Measurements from ENCODE around the gene MLXIPL.
"Not testable (repeated sequence)": the region's sequence is repeated elsewhere in the genome, so short reads cannot be mapped to it uniquely, and the experiment has no call there.

The MLXIPL gene

GRCh38 chr7:73644688-73645286, 20.5 kb upstream of the MLXIPL start:
- no peak for DNase-seq

DNA sequence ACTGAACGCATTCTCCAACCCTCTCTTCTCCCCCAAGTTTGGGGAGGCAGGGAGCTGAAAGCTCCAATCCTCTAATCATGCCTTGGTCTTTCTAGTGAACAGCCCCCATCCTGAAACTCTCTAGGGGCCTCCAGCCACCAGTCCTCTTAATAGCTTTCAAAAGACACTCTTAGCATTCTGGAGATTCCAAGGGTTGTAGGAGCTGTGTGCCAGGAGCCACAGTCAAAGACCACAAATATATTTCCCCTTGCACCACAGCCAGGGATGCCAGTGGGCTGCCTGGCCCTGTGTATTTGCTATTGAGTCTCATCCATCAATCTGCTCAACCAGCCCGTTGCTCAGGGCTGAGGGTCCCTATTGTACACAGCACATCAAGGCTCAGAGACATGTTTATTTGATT, 18.5 kb upstream of the MLXIPL start:
- DNase-seq: no peak

DNA sequence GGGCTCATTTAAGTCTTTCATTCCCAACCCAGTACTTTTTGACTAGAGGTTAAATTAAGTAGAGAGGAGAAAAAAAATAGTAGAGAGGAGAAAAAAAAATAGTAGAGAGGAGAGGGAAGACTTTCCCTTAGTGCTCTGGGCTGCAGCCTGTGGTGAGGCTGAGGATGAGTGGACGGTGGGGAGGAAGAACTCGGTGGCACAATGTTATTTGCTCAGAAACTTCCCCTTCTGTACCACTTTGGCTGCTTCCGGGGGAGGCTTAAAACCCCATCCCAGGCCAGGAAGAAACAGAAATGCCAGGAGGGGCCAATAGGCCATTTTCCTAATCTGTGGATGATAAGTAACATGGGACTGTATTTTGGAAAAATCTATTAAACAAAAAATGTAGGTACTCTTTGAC, 14.6 kb upstream of the MLXIPL start:
- no peak for DNase-seq

GRCh38 chr7:73635428-73636200, 11.3 kb upstream of the MLXIPL start:
- no peak for DNase-seq

GRCh38 chr7:73633844-73634243, 9.5 kb upstream of the MLXIPL start:
- DNase-seq: no peak

GRCh38 chr7:73633323-73633722, 9.0 kb upstream of the MLXIPL start:
- no peak for DNase-seq

- DNase-seq: no peak
Observed at GRCh38 chr7:73631558-73631957, 7.2 kb upstream of the MLXIPL start.

DNA sequence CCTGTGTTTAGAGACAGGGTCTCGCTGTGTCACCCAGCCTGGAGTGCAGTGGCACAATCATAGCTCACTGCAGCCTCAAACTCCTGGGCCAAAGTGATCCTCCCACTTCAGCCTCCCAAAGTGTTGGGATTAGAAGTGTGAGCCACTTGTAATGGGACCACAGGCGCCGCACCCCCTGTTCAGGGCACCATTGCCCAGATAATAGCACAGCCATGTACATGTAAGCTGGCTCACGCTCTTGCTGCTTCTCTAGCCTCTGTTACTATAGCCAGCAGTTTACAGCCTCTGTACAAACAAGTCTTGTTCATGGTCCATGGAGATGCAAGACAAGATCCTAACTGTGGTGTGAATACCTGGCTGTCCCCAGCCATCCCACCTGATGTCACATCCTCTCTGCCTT, 4.2 kb upstream of the MLXIPL start:
- DNase-seq: no peak

GRCh38 chr7:73626814-73627213, 2.5 kb upstream of the MLXIPL start:
- no peak for DNase-seq

DNA sequence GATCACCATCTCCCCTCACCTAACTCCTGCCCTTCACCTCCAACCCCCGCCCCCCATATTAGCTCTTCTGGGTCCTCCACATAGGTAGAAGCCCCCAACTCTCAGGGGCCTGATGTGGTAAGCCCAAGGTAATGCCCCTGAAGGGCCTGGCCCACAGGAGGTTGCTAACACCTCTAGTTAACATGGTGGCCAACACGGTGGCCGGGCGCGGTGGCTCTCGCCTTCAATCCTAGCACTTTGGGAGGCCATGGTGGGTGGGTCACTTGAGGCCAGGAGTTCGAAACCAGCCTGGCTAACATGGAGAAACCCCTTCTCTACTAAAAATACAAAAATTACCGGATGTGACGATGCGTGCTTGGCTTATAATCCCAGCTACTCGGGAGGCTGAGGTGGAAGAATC, 954 bp upstream of the MLXIPL start:
- no peak for DNase-seq

DNA sequence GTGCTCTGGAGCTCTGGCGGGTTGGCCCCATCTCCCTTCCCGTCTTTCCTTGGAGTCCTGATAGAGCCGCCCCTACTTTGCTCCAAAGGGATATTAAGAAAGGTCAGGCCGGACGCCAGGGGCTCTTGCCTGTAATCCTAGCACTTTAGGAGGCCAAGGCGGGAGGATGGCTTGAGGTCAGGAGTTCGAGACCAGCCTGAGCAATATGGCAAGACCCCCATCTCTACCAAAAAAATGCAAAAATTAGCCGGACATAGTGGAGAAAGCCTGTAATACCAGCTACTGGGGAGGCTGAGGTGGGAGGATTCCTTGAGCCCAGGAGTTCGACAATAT, 313 bp upstream of the MLXIPL start:
- DNase-seq: no peak

DNA sequence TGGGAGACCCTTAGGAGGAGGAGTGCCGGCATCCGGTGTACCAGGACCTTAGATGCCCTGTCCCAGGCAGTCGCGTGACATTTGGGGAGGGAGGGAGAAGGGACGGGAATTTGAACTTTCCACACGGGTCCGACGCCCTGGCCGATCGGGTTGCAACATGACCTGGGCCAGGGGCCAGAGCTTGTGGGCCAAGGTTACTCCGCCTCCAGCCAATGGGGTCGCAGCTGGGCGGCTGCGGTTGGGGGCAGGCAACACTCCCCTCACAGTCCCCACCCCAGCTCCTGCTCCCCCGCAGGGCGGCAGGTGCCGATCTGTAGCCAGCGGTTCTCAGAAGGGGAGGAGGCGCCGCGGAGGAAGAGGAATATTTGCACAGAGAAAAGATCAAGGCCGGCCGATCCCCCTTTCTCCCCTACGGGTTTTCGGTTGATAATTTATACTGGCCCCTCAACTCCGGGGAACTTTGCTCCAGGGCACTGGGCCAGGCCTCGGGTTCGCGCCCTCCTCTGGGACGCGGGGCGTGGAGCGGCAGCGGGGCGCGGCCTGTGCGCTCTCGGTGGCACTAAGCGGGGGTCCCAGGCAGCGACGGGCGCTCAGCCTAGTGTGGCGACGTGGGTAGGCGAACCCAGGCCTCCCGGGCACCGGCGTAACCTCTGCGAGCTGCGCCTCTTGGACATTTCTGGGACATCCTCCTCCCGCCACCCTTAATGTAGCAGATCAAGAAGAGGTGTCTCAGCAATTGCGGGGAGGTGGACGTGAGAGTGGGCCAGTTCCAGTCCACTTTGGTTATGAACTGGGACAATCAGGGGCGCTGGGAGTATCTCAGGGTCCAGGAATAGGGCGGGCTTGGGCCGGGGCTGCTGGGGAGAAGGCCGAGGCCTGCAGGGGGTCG, 1.2 kb downstream of the MLXIPL start:
- no peak for DNase-seq

GRCh38 chr7:73622527-73622908, 1.8 kb downstream of the MLXIPL start:
- no peak for DNase-seq

DNA sequence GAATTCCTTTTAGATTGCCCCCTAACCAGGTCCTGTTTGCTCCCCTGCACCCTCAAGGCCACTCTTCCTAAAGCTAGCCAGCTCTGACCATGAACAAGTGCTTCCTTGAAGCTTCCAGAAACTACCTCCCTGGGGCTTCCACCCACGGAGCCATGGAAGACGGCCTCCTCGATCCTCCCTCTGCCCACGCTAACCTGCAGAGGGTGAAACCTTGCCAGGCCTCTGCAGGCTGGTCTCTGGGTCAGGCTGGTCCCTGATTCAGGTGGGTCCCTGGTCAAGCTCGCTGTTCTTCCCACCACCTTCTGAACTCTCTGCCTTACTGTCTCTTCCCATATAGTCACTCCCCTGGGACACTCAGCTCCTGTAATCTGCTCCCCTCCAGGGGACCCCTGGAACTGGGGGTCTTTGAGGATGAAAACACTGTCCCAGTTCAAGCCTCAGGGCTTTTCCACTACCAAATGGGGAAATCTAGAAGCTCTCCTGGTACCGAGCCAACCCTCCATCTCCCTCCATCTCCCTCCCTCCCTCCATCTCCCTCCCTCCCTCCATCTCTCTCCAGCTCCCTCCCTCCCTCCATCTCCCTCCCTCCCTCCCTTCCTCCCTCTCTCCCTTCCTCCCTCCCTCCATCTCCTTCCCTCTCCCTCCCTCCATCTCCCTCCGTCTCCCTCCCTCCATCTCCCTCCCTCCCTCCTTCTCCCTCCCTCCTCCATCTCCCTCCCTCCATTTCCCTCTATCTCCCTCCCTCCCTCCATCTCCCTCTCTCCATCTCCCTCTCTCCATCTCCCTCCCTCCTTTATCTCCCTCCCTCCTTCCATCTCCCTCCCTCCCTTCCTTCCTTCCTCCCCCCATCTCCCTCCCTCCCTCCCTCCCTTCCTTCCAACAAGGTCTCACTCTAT, 2.9 kb downstream of the MLXIPL start:
- no peak for DNase-seq

DNA sequence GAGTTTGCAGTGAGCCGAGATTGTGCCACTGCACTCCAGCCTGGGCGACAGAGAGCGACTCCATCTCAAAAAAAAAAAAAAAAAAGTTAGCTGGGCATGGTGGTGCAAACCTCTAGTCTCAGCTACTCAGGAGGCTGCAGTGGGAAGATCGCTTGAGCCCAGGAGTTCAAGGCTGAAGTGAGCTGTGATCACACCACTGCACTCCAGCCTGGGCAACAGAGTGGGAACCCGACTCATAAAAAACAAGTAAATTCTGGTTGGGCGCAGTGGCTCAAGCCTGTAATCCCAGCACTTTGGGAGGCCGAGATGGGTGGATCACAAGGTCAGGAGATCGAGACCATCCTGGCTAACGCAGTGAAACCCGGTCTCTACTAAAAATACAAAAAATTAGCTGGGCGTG, 4.9 kb downstream of the MLXIPL start:
- DNase-seq: not testable (repeated sequence)

GRCh38 chr7:73618538-73618937, 5.8 kb downstream of the MLXIPL start:
- DNase-seq: no peak

DNA sequence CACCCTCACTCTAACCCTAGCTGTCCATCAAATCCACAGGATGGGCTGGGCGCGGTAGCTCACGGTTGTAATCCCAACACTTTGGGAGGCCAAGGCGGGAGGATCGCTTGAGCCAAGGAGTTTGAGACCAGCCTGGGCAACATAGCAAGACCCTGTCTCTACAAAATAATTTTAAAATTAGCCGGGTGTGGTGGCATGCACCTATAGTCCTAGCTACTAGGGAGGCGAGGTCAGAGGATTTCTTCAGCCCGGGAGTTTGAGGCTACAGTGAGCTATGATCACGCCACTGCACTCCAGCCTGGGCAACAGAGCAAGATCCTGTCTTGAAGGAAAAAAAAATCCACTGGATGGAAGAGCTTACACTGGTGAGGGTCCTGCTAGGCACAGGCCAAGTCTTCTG, 6.8 kb downstream of the MLXIPL start:
- not testable (repeated sequence) for DNase-seq

DNA sequence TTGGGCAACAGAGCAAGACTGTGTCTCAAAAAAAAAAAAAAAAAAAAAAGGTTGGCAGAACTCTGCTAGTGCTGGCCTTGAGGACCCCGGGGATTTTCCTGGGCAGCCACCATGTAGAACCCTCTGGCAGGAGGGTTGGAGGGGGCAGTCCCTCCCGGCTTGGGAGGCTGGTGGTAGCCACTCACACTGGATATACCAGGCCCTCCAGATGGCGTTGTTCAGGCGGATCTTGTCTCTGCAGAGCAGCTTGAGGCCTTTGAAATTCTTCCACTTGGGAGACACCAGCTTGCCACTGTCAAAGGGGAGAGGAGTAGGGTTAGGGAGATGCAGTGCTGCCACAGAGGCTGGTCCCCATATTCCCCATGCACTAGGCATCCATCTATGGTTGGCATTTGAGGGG, 8.4 kb downstream of the MLXIPL start:
- no peak for DNase-seq

DNA sequence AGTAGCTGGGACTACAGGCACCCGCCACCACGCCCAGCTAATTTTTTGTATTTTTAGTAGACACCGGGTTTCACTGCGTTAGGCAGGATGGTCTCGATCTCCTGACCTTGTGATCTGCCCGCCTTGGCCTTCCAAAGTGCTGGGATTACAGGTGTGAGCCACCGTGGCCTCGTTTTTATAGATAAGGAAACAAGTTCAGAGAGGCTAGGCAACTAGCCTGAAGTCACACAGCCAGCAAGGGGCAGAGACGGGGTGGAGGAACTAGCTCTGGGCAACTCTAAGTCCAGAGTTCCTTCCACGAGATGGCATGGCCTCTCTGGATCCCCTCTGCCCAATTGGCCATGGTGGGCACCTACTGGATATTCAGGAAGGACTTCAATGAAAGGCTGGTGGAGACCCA, 9.4 kb downstream of the MLXIPL start:
- not testable (repeated sequence) for DNase-seq

GRCh38 chr7:73613954-73614735, 10.2 kb downstream of the MLXIPL start:
- no peak for DNase-seq

DNA sequence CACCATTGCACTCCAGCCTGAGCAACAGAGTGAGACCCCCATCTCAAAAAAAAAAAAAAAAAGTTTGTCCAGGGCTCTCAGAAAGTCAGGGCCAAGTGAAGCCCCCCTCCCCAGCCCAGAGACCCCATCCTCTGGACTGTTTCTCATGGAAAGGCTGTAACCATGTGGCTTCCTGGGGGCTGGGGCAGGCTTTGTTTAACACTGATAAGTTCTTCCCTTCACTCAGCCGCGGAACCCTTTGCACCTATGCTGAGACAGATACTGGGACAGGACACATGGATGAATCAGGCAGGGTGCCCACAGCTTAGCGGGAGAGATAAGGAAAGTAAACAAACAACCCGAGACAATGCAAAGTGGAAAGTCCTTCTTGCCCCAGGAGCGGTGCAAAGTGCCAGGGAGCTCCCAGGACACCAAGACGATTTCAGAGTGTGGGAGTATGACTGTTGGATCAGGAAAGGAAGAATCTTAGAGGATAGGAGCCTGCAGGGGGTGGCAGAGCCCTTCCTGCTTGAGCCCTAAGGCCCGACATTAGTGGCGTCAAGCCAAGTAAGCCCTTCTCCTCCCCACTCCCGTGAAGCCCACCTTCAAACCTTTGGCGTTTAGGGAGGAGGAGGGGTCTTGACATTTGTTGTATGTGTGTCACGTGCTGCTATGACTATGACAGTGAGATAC, 11.6 kb downstream of the MLXIPL start:
- no peak for DNase-seq
